Panc1 (cell line): ENCODE measurements around the gene CDH3.

ENCODE experiments used
- CTCF ChIP-seq: fragments of 450-650 bp; IDR thresholded peaks from 2 replicates; pipeline ENCODE4 v1.5.1; 2017; ENCODE audit warnings: mild to moderate bottlenecking
- POLR2AphosphoS5 ChIP-seq: IDR thresholded peaks from 2 replicates; pipeline ENCODE4 v1.6.1; 2012; ENCODE audit warnings: mild to moderate bottlenecking, low read depth, low read length, moderate library complexity
- REST ChIP-seq, 2 experiments: IDR thresholded peaks; 2 replicates each; pipeline ENCODE4 v1.6.1; 2011 to 2012; ENCODE audit warnings: low read depth in 2 of 2, control low read depth in 1 of 2, low read length in 1 of 2, mild to moderate bottlenecking in 1 of 2, moderate library complexity in 1 of 2; ENCODE audit not compliant: insufficient read depth in 1 of 2
- SIN3A ChIP-seq: IDR thresholded peaks from 2 replicates; pipeline ENCODE4 v1.6.1; 2012; ENCODE audit warnings: low read depth, mild to moderate bottlenecking, low read length, moderate library complexity, borderline replicate concordance; ENCODE audit not compliant: insufficient read depth
- TCF7L2 ChIP-seq: IDR thresholded peaks from 2 replicates; pipeline ENCODE4 v1.6.1; 2011; ENCODE audit warnings: mild to moderate bottlenecking, low read depth, low read length, inconsistent platforms

- TF ChIP-seq CTCF (no peak), REST (IDR thresholded peaks at IDR 0.05; ENCODE audit: insufficient read depth in 1 of 2, low read depth in 2 of 2, low read length in 1 of 2) (no peak), POLR2AphosphoS5 (no peak), TCF7L2 (no peak), SIN3A (no peak)
These were observed 45.5 kb upstream of the CDH3 start for GRCh38 chr16:68599586-68599985.
